Gastroesophageal sphincter (tissue), 4 donors: ENCODE results near the gene CCNK. TPM values are rescaled to one million over a fixed set of nuclear protein-coding genes. Genes with fewer than 3 reads are reported as not detected.

Source experiments
- ATAC-seq: fragments of 150-250 bp; one replicate; pipeline ENCODE4 v1.9.1; 2016; ENCODE audit warnings: mild to moderate bottlenecking, moderate library complexity
- H3K27ac ChIP-seq, 4 donors: fragments of 200-600 bp; sonication (generic) in 3 of 4; 1 replicate in 3 of 4; 2 replicates in 1 of 4; pipeline ENCODE4 v1.5.1; 2016 to 2019
- H3K27me3 ChIP-seq: fragments of 200-600 bp; sonication (generic); one replicate; pipeline ENCODE4 v1.5.1; 2019
- H3K36me3 ChIP-seq, 2 donors: fragments of 200-600 bp; sonication (generic); one replicate each; pipeline ENCODE4 v1.5.1; 2019; ENCODE audit warnings: control low read depth in 1 of 2
- H3K4me1 ChIP-seq, 3 donors: fragments of 200-600 bp; sonication (generic); 1 replicate in 2 of 3; 2 replicates in 1 of 3; pipeline ENCODE4 v1.5.1; 2016 to 2019; ENCODE audit warnings: control low read depth in 2 of 3
- H3K4me3 ChIP-seq, 2 donors: fragments of 200-600 bp; sonication (generic); one replicate each; pipeline ENCODE4 v1.5.1; 2019; ENCODE audit warnings: mild to moderate bottlenecking in 1 of 2, moderate library complexity in 1 of 2
- H3K9me3 ChIP-seq, 3 donors: fragments of 200-600 bp; sonication (generic); one replicate each; pipeline ENCODE4 v1.5.1; 2017 to 2019; ENCODE audit warnings: control low read depth in 2 of 3
- EP300 ChIP-seq: sonication (generic); formaldehyde crosslinking; IDR thresholded peaks from one replicate; pipeline ENCODE4 v1.6.1; 2017; ENCODE audit warnings: antibody characterized with exemption, mild to moderate bottlenecking
- POLR2A ChIP-seq, 2 donors: fragments of 450-650 bp; IDR thresholded peaks; one replicate each; pipeline ENCODE4 v1.6.1; 2017; ENCODE audit warnings: antibody characterized with exemption in 2 of 2, mild to moderate bottlenecking in 2 of 2, moderate library complexity in 1 of 2
- POLR2AphosphoS5 ChIP-seq: sonication (generic); formaldehyde crosslinking; IDR thresholded peaks from one replicate; pipeline ENCODE4 v1.6.1; 2017; ENCODE audit warnings: antibody characterized with exemption
- WGBS, 2 donors: methylation state at CpG; one replicate each; pipeline ENCODE4 v1.1.5; 2018; ENCODE audit warnings: low coverage in 1 of 2; 5-methylcytosine and 5-hydroxymethylcytosine counted together
- total RNA-seq, 4 donors: library from RNA; depleted of rRNA; stranded (reverse); fragments of >200 nt; gene quantifications; one replicate each; pipeline ENCODE4 v1.1.0, GENCODE V29; 2016
- TF ChIP-seq, protein P1 (sequence below), 4 experiments: fragments of 200-600 bp in 2 of 4; fragments of 450-650 bp in 2 of 4; sonication (generic) in 1 of 4; IDR thresholded peaks; one replicate each; pipeline ENCODE4 v1.5.1; 2017 to 2019; ENCODE audit warnings: antibody characterized with exemption in 4 of 4, mild to moderate bottlenecking in 2 of 4, moderate library complexity in 2 of 4

Gene CCNK
- total RNA-seq, 4 donors from 2014 or later: 17.1 to 26.8 (median 20.7) TPM

DNA sequence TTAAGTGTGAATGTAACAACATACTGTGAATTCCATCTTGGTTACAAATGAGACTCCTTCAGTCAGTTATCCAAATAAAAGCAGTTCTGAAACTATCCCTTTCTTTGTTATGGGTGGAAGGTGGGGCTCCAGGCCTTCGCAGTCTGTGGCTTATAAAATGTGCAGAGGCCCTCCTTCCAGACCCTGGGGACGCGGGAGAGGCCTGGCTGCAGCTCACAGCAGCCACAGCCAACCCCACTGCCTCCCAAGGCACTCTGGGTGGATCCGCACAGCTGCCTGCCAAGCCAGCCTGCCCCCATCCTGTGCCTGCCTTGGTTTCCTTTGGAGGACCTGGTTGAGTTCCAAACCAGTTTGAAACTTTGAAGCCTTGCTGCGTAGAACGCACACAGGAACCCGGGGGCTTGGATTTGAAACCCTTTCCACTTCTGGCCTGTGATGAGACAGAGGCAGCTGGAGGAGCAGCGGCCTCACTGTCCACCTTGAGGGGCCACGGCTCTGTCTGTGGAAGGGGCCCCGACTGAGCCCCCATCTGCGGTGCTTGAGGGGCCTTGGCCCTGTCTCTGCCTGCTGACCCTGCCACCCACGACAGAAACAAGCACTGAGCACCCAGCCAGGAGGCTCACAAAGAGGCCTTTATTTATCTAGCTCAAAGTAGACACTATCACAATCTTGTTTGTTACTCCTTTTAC is 30.4 kb downstream of the CCNK start:
- no peaks in the 10 kb centered on the region for H3K9me3 ChIP-seq
- H3K36me3 ChIP-seq: peaks cover 0 to 87% of the 10 kb centered on the region in 2 donors
- ATAC-seq: peak; percentile 61
- no peaks in the 10 kb centered on the region for H3K27me3 ChIP-seq
- peaks cover 0 to 35% (median 16%) of the 10 kb centered on the region in 3 donors for H3K4me1 ChIP-seq
- peak overlapping the region; percentile 2 to 82 (median 80) for H3K27ac ChIP-seq
- H3K4me3 ChIP-seq: no peak overlapping the region
- no peak for TF ChIP-seq POLR2AphosphoS5
- TF ChIP-seq, protein P1, sequence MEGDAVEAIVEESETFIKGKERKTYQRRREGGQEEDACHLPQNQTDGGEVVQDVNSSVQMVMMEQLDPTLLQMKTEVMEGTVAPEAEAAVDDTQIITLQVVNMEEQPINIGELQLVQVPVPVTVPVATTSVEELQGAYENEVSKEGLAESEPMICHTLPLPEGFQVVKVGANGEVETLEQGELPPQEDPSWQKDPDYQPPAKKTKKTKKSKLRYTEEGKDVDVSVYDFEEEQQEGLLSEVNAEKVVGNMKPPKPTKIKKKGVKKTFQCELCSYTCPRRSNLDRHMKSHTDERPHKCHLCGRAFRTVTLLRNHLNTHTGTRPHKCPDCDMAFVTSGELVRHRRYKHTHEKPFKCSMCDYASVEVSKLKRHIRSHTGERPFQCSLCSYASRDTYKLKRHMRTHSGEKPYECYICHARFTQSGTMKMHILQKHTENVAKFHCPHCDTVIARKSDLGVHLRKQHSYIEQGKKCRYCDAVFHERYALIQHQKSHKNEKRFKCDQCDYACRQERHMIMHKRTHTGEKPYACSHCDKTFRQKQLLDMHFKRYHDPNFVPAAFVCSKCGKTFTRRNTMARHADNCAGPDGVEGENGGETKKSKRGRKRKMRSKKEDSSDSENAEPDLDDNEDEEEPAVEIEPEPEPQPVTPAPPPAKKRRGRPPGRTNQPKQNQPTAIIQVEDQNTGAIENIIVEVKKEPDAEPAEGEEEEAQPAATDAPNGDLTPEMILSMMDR (IDR thresholded peaks at IDR 0.05): no peak
- no peak for TF ChIP-seq EP300
- TF ChIP-seq POLR2A (IDR thresholded peaks at IDR 0.05): no peak
- 30 to 31% methylated on average over 5 to 11 of the region's 12 CpGs for WGBS, 2 donors

DNA sequence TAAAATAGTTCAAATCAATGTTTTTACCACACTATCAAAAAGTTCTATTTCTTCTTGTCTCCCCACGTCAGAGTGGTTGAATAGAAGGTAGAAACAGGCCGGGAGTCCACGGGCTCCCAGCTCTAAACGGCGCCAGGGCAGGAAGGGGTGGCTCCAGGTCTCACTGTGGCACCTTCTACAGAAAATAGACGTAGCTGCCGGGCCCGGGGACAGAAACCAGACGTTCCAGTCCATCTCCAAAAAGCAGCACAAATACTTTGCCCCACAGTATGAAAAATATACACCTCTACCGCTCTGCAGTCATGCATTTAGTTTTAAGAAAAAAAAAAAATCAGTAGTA is 30.9 kb downstream of the CCNK start:
- H3K9me3 ChIP-seq: no peaks in the 10 kb centered on the region
- no peaks in the 10 kb centered on the region for H3K27me3 ChIP-seq
- no peak for TF ChIP-seq POLR2AphosphoS5
- TF ChIP-seq, protein P1 (IDR thresholded peaks at IDR 0.05): no peak
- TF ChIP-seq POLR2A (IDR thresholded peaks at IDR 0.05): no peak
- TF ChIP-seq EP300: no peak
- ATAC-seq: no peak
- peak overlapping the region in 3 of 4 donors; percentile 80 to 82 (median 81) for H3K27ac ChIP-seq
- peaks cover 0 to 82% of the 10 kb centered on the region in 2 donors for H3K36me3 ChIP-seq
- no peak overlapping the region for H3K4me3 ChIP-seq
- H3K4me1 ChIP-seq: peaks cover 0 to 35% (median 16%) of the 10 kb centered on the region in 3 donors
- 39% methylated on average over 3 to 10 of the region's 10 CpGs for WGBS, 2 donors

DNA sequence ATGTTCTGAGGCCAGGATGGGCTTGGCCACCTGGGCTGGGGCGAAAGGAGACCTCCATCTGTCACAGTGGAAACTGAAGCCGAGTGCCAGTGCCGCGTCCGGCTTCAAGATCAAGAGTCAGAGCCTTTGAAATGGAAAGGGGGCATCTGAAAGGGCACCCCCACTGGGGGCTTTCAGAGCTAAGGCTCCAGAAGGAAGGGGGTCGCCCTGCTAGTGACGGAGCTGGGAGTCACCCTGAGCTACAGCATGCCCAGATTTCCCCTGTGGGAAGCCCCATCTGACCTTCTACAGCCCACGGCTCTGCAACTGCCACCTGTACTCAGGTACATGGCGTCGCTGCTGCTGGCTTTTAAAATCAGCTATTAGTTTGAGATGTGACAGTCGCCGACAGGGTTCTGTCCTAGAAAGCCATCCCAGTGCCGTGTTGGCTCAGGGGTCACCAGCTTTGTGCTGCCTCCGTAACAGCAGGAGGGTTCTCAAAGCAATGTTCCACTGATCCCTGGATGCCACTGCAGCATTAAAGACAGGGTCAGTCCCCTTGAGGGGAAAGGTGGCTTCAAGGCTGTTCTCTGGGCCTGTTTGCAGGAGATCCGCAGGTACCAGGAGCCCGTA is 31.5 kb downstream of the CCNK start:
- WGBS, 2 donors: no CpG with 5 or more reads among the region's 16 CpGs
- H3K4me1 ChIP-seq: peaks cover 0 to 38% (median 16%) of the 10 kb centered on the region in 3 donors
- no peaks in the 10 kb centered on the region for H3K9me3 ChIP-seq
- H3K4me3 ChIP-seq: no peak overlapping the region
- H3K36me3 ChIP-seq: peaks cover 0 to 76% of the 10 kb centered on the region in 2 donors
- TF ChIP-seq, protein P1 (IDR thresholded peaks at IDR 0.05): no peak
- TF ChIP-seq EP300 (no peak), POLR2A (IDR thresholded peaks at IDR 0.05) (no peak), POLR2AphosphoS5 (no peak)
- H3K27me3 ChIP-seq: no peaks in the 10 kb centered on the region
- no peak for ATAC-seq
- H3K27ac ChIP-seq: peak overlapping the region in 3 of 4 donors; percentile 54 to 82 (median 80)

DNA sequence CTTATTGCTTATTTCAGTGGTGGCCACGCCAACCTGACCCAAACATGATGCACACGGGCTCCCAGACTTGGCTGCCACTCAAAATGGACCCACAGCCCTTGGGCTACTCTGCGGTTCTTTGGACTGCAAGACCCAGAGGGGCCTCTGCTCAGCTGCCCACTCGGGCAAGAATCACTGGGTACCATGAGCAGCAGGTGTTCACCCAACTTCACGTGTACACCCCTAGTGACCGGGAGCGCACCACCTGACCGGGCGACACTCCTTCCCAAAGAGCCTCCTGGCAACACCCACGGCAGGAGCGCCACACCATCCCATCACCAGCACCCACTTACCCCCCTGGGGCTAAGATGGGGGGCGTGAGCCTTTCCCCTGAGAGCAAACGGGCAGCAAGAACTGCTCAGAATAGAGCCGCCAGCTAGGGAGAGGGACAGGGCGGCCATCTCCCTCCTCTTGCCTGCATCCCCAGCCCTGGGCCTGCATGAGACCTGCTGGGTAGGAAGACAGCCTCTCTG is 32.0 kb downstream of the CCNK start:
- no peak for ATAC-seq
- Histone ChIP-seq H3K36me3 (peaks cover 0 to 70% of the 10 kb centered on the region in 2 donors), H3K4me1 (peaks cover 0 to 44% (median 19%) of the 10 kb centered on the region in 3 donors), H3K9me3 (no peaks in the 10 kb centered on the region), H3K27me3 (no peaks in the 10 kb centered on the region), H3K4me3 (no peak overlapping the region), H3K27ac (peak overlapping the region in 3 of 4 donors; percentile 54 to 82 (median 80))
- 87% methylated on average over 4 of the region's 15 CpGs; no CpG with 5 or more reads in 1 of the 2 donors for WGBS, 2 donors
- no peak for TF ChIP-seq POLR2AphosphoS5
- TF ChIP-seq, protein P1 (IDR thresholded peaks at IDR 0.05): no peak
- TF ChIP-seq EP300: no peak
- TF ChIP-seq POLR2A (IDR thresholded peaks at IDR 0.05): no peak
